Measurements from ENCODE around the gene SMU1.

Gene SMU1

DNA sequence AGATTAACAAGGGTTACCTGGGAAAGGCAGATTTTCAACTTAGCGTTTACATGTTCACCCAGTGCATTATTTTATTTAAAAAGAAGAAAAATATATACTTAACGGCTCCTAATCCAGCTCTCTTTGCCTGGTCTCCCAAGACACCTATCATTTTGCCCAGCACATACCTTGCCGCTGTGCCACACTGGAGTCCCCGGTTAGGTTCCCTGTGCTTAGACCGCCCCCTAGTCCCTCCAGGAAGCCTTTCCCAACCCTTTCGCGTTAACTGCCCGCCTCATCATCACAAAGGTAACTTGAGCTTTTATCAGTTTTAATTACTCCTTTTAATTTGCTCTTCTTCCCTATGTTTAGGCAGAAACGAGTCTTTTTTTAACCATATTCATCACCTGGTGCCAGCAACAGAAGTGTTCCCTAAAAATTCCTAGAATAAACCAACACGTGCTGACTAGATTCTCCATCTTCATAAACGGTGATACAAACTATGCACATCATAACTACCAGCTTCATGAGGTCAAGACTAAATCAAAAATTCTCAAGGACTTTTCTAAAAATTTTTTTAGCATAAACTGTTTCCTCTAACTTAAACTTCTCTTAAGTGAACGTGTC, 31.7 kb downstream of the SMU1 start:
- no peak overlapping the region for H3K23ac ChIP-seq (ENCODE audit: low read length in 2 of 2)

GRCh38 chr9:33044162-33044673, 32.3 kb downstream of the SMU1 start:
- under 1% methylated on average over 40 of the region's 41 CpGs for WGBS
- Histone ChIP-seq H3K4me1 (ENCODE audit: control insufficient read depth, insufficient read depth, low read depth, low read length) (peaks cover 6% of the 10 kb centered on the region), H3K4ac (ENCODE audit: low read depth in 1 of 2, low read length in 2 of 2) (peak overlapping the region; percentile 38 to 87)

More for the DNA sequence above, 31.7 kb downstream of the SMU1 start:
- Histone ChIP-seq H2BK5ac (ENCODE audit: low read depth, low read length, poor library complexity, severe bottlenecking) (no peak overlapping the region), H4K8ac (ENCODE audit: low read length) (no peak overlapping the region), H2BK120ac (ENCODE audit: low read depth, low read length) (no peak overlapping the region), H2BK15ac (ENCODE audit: low read depth, poor library complexity, severe bottlenecking) (no peak overlapping the region), H3K4me1 (ENCODE audit: control insufficient read depth, insufficient read depth, low read depth, low read length) (peaks cover 6% of the 10 kb centered on the region), H3K9me3 (ENCODE audit: control insufficient read depth, low read length) (no peaks in the 10 kb centered on the region), H3K36me3 (ENCODE audit: control insufficient read depth in 1 of 2, insufficient read depth in 2 of 2, low read depth in 1 of 2, low read length in 2 of 2) (peaks cover 15 to 52% of the 10 kb centered on the region in 2 experiments), H3K4me3 (ENCODE audit: insufficient read depth in 1 of 2, low read depth in 1 of 2, low read length in 2 of 2) (peak overlapping the region in 1 of 2 experiments; percentile 82), H2AK5ac (ENCODE audit: low read length, severe bottlenecking) (no peak overlapping the region), H2AFZ (ENCODE audit: low read depth, low read length) (no peak overlapping the region), H3K27me3 (ENCODE audit: control insufficient read depth in 1 of 2, insufficient read depth in 1 of 2, low read length in 2 of 2) (no peaks in the 10 kb centered on the region), H3K27ac (ENCODE audit: low read length, poor library complexity, severe bottlenecking) (peak overlapping the region; percentile 45), H3K18ac (ENCODE audit: low read depth in 1 of 2, low read length in 2 of 2) (no peak overlapping the region), H3K4ac (ENCODE audit: low read depth in 1 of 2, low read length in 2 of 2) (no peak overlapping the region), H4K91ac (ENCODE audit: low read length) (no peak overlapping the region), H3K14ac (ENCODE audit: low read length in 2 of 2) (no peak overlapping the region), H3K79me1 (replicated peaks; ENCODE audit: low read length, poor library complexity, severe bottlenecking) (peaks cover 3% of the 10 kb centered on the region), H2BK12ac (ENCODE audit: low read length in 2 of 2) (no peak overlapping the region), H3K4me2 (ENCODE audit: low read length, poor library complexity, severe bottlenecking) (peak overlapping the region; percentile 45), H3K9ac (ENCODE audit: low read length) (peak overlapping the region; percentile 93)
- DNase-seq, result no peak
- 39% methylated on average over 12 of the region's 12 CpGs for WGBS

DNA sequence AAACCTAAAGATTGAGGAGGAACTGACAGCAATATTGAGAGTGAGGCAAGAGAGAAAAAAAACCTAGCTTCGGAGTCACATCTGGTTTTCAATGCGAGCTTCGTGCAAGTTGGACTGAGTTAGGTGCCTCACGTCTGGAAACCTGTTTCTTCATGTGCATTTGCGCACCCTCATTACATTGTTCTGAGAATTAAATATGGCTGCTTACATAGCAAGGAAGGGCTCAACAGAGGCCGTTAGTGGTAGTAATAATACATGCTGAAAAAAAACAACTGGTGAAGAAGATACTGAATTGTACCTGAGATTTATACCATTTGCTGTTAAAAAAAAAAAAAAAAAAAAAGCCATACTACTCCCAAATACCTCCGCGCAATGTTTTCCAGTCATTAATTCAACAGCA, 32.8 kb downstream of the SMU1 start:
- no peaks in the 10 kb centered on the region for H3K9me3 ChIP-seq (ENCODE audit: control insufficient read depth, low read length)
- H2BK12ac ChIP-seq (ENCODE audit: low read length in 2 of 2), result peak overlapping the region in 1 of 2 experiments; percentile 18
- peak overlapping the region in 1 of 2 experiments; percentile 82 for H3K4me3 ChIP-seq (ENCODE audit: insufficient read depth in 1 of 2, low read depth in 1 of 2, low read length in 2 of 2)
- H3K27ac ChIP-seq (ENCODE audit: low read length, poor library complexity, severe bottlenecking), result peak overlapping the region; percentile 89
- H3K18ac ChIP-seq (ENCODE audit: low read depth in 1 of 2, low read length in 2 of 2), result no peak overlapping the region
- no peak overlapping the region for H2BK120ac ChIP-seq (ENCODE audit: low read depth, low read length)
- no peak overlapping the region for H2AFZ ChIP-seq (ENCODE audit: low read depth, low read length)
- H3K27me3 ChIP-seq (ENCODE audit: control insufficient read depth in 1 of 2, insufficient read depth in 1 of 2, low read length in 2 of 2), result no peaks in the 10 kb centered on the region
- peak overlapping the region; percentile 86 for H3K4me2 ChIP-seq (ENCODE audit: low read length, poor library complexity, severe bottlenecking)
- 65% methylated on average over 5 of the region's 8 CpGs for WGBS
- H3K4me1 ChIP-seq (ENCODE audit: control insufficient read depth, insufficient read depth, low read depth, low read length), result peaks cover 6% of the 10 kb centered on the region
- peaks cover 2% of the 10 kb centered on the region for H3K79me1 ChIP-seq (replicated peaks; ENCODE audit: low read length, poor library complexity, severe bottlenecking)
- peak overlapping the region in 1 of 2 experiments; percentile 63 for H3K4ac ChIP-seq (ENCODE audit: low read depth in 1 of 2, low read length in 2 of 2)
- peak overlapping the region; percentile 93 for H3K9ac ChIP-seq (ENCODE audit: low read length)
- H4K8ac ChIP-seq (ENCODE audit: low read length), result peak overlapping the region; percentile 84
- no peak overlapping the region for H3K14ac ChIP-seq (ENCODE audit: low read length in 2 of 2)
- no peak overlapping the region for H2BK5ac ChIP-seq (ENCODE audit: low read depth, low read length, poor library complexity, severe bottlenecking)
- H3K23ac ChIP-seq (ENCODE audit: low read length in 2 of 2), result no peak overlapping the region
- peaks cover 12 to 52% of the 10 kb centered on the region in 2 experiments for H3K36me3 ChIP-seq (ENCODE audit: control insufficient read depth in 1 of 2, insufficient read depth in 2 of 2, low read depth in 1 of 2, low read length in 2 of 2)
- no peak overlapping the region for H2AK5ac ChIP-seq (ENCODE audit: low read length, severe bottlenecking)
- H2BK15ac ChIP-seq (ENCODE audit: low read depth, poor library complexity, severe bottlenecking), result no peak overlapping the region
- no peak for DNase-seq
- H4K91ac ChIP-seq (ENCODE audit: low read length), result no peak overlapping the region

More at GRCh38 chr9:33044162-33044673, 32.3 kb downstream of the SMU1 start:
- Histone ChIP-seq H3K23ac (ENCODE audit: low read length in 2 of 2) (no peak overlapping the region), H4K8ac (ENCODE audit: low read length) (peak overlapping the region; percentile 85), H3K4me2 (ENCODE audit: low read length, poor library complexity, severe bottlenecking) (peak overlapping the region; percentile 86), H3K27ac (ENCODE audit: low read length, poor library complexity, severe bottlenecking) (peak overlapping the region; percentile 89), H3K9ac (ENCODE audit: low read length) (peak overlapping the region; percentile 93), H2AFZ (ENCODE audit: low read depth, low read length) (peak overlapping the region; percentile 3), H4K91ac (ENCODE audit: low read length) (peak overlapping the region; percentile 80), H3K27me3 (ENCODE audit: control insufficient read depth in 1 of 2, insufficient read depth in 1 of 2, low read length in 2 of 2) (no peaks in the 10 kb centered on the region), H3K9me3 (ENCODE audit: control insufficient read depth, low read length) (no peaks in the 10 kb centered on the region), H3K18ac (ENCODE audit: low read depth in 1 of 2, low read length in 2 of 2) (peak overlapping the region; percentile 70 to 88), H3K36me3 (ENCODE audit: control insufficient read depth in 1 of 2, insufficient read depth in 2 of 2, low read depth in 1 of 2, low read length in 2 of 2) (peaks cover 11 to 52% of the 10 kb centered on the region in 2 experiments), H2BK15ac (ENCODE audit: low read depth, poor library complexity, severe bottlenecking) (no peak overlapping the region), H3K4me3 (ENCODE audit: insufficient read depth in 1 of 2, low read depth in 1 of 2, low read length in 2 of 2) (peak overlapping the region; percentile 69 to 82), H2BK12ac (ENCODE audit: low read length in 2 of 2) (peak overlapping the region in 1 of 2 experiments; percentile 39), H3K79me1 (replicated peaks; ENCODE audit: low read length, poor library complexity, severe bottlenecking) (peaks cover 3% of the 10 kb centered on the region), H2BK120ac (ENCODE audit: low read depth, low read length) (peak overlapping the region; percentile 73), H3K14ac (ENCODE audit: low read length in 2 of 2) (peak overlapping the region in 1 of 2 experiments; percentile 26), H2BK5ac (ENCODE audit: low read depth, low read length, poor library complexity, severe bottlenecking) (peak overlapping the region; percentile 48), H2AK5ac (ENCODE audit: low read length, severe bottlenecking) (no peak overlapping the region)
- peak; percentile 95 for DNase-seq

DNA sequence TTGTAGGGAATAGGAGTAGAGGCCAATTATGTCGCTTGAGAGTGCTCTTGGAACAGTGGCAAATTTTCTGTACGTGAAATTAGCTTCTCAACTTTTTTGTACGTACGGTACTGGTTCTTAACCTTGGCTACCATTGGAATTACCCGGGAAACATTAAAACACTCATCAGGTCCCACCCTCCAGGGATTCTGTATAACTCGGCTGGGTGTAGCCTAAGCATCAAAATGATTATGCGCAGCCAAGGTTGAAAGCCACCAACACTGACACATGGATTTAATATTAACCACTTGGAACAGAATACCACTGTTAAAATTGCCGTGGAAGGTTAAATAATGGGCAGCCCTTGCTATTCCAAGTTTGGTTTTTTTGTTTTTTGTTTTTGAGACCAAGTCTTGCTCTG, 34.0 kb downstream of the SMU1 start:
- no peak for DNase-seq
- H2BK120ac ChIP-seq (ENCODE audit: low read depth, low read length), result no peak overlapping the region
- peaks cover 16 to 54% of the 10 kb centered on the region in 2 experiments for H3K36me3 ChIP-seq (ENCODE audit: control insufficient read depth in 1 of 2, insufficient read depth in 2 of 2, low read depth in 1 of 2, low read length in 2 of 2)
- no peak overlapping the region for H2AK5ac ChIP-seq (ENCODE audit: low read length, severe bottlenecking)
- no peak overlapping the region for H2BK15ac ChIP-seq (ENCODE audit: low read depth, poor library complexity, severe bottlenecking)
- H3K4ac ChIP-seq (ENCODE audit: low read depth in 1 of 2, low read length in 2 of 2), result no peak overlapping the region
- no peak overlapping the region for H2BK5ac ChIP-seq (ENCODE audit: low read depth, low read length, poor library complexity, severe bottlenecking)
- H3K23ac ChIP-seq (ENCODE audit: low read length in 2 of 2), result no peak overlapping the region
- no peak overlapping the region for H3K14ac ChIP-seq (ENCODE audit: low read length in 2 of 2)
- peak overlapping the region; percentile 49 for H3K27ac ChIP-seq (ENCODE audit: low read length, poor library complexity, severe bottlenecking)
- peaks cover 2% of the 10 kb centered on the region for H3K79me1 ChIP-seq (replicated peaks; ENCODE audit: low read length, poor library complexity, severe bottlenecking)
- no peaks in the 10 kb centered on the region for H3K9me3 ChIP-seq (ENCODE audit: control insufficient read depth, low read length)
- peak overlapping the region; percentile 62 for H3K9ac ChIP-seq (ENCODE audit: low read length)
- H4K91ac ChIP-seq (ENCODE audit: low read length), result no peak overlapping the region
- H3K27me3 ChIP-seq (ENCODE audit: control insufficient read depth in 1 of 2, insufficient read depth in 1 of 2, low read length in 2 of 2), result no peaks in the 10 kb centered on the region
- H3K4me1 ChIP-seq (ENCODE audit: control insufficient read depth, insufficient read depth, low read depth, low read length), result peaks cover 6% of the 10 kb centered on the region
- no peak overlapping the region for H4K8ac ChIP-seq (ENCODE audit: low read length)
- H2BK12ac ChIP-seq (ENCODE audit: low read length in 2 of 2), result no peak overlapping the region
- H3K4me3 ChIP-seq (ENCODE audit: insufficient read depth in 1 of 2, low read depth in 1 of 2, low read length in 2 of 2), result peak overlapping the region in 1 of 2 experiments; percentile 61
- H2AFZ ChIP-seq (ENCODE audit: low read depth, low read length), result no peak overlapping the region
- 95% methylated on average over 8 of the region's 8 CpGs for WGBS
- no peak overlapping the region for H3K18ac ChIP-seq (ENCODE audit: low read depth in 1 of 2, low read length in 2 of 2)
- H3K4me2 ChIP-seq (ENCODE audit: low read length, poor library complexity, severe bottlenecking), result peak overlapping the region; percentile 27
